GM12801 (cell line): ENCODE measurements around the gene TRIM3.

Experiments used
- TF ChIP-seq, protein P1 (sequence below): IDR thresholded peaks from one replicate; pipeline ENCODE4 v1.5.1; 2011; ENCODE audit warnings: control low read depth; ENCODE audit not compliant: insufficient read length; ENCODE audit errors: extremely low read depth

Gene TRIM3

DNA sequence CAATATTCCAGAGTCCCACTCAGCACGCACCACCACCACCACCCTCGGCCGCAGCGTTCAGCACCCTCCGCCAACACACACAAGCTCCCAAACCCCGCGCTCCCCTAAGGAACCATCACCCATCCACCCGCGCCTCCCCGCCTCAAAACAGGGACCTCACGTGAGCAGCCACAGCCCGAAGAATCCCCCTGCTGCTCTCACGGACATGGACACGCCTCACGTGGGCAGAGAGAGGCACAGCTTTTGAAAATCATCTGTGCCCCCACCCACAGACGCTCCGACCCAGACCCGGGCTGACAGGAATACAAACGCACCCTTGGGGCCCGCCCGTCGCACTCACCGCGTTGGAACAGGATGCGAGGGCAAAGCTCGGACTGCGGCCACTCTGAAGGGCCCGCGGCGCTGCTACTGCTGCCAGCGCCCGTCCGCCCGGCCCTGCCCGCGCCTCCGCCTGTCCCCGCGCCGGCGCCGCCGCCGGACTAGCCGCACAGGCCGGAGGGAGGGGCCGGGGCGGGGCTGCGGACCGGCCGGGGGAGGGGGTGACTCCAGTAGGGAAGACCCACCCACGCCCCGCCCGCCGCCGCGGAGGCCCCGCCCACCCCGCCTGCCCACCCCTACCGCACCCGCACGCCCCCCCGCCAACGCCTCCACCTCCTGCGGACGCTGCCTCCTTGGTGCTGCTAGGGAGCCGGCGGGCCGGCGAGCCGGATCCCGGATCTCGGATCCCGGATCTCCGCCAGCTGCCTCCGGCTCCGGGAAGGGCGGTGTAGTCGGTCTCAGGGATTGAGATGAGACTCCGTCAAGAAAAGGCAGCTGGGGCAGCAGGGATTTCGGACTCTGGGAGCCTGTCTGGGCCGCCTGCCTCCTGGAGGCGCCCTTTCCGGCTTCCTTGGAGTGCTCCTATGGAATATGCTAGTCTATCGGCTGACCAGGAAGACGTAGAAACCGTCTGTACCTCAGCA is at the start of gene TRIM3:
Gene TRIM3, minus strand, starts transcription at position 491 of the 962 bp plus-strand sequence. CDS start 8,246 bp downstream, outside the sequence.
- TF ChIP-seq, protein P1, sequence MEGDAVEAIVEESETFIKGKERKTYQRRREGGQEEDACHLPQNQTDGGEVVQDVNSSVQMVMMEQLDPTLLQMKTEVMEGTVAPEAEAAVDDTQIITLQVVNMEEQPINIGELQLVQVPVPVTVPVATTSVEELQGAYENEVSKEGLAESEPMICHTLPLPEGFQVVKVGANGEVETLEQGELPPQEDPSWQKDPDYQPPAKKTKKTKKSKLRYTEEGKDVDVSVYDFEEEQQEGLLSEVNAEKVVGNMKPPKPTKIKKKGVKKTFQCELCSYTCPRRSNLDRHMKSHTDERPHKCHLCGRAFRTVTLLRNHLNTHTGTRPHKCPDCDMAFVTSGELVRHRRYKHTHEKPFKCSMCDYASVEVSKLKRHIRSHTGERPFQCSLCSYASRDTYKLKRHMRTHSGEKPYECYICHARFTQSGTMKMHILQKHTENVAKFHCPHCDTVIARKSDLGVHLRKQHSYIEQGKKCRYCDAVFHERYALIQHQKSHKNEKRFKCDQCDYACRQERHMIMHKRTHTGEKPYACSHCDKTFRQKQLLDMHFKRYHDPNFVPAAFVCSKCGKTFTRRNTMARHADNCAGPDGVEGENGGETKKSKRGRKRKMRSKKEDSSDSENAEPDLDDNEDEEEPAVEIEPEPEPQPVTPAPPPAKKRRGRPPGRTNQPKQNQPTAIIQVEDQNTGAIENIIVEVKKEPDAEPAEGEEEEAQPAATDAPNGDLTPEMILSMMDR, result no peak

DNA sequence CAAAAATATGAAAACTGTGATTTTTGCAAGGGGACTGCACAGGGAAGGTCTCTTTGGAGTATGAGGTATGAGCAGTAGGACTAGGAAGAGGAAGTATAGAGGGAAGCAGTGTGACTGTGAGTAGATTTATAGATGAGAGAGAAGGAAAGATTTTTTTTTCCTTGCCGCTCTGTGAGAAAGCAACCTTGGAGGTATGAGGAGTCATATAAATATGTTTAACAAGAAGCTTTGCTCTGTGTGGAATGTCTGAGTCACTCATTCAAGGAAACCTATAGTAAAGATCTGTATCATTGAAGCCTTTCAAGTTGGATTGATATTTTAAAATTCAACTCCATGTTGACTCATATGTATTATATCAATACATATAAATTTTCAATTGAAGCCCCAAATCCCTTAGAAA is 49.5 kb upstream of the TRIM3 start:
- TF ChIP-seq, protein P1, result no peak

DNA sequence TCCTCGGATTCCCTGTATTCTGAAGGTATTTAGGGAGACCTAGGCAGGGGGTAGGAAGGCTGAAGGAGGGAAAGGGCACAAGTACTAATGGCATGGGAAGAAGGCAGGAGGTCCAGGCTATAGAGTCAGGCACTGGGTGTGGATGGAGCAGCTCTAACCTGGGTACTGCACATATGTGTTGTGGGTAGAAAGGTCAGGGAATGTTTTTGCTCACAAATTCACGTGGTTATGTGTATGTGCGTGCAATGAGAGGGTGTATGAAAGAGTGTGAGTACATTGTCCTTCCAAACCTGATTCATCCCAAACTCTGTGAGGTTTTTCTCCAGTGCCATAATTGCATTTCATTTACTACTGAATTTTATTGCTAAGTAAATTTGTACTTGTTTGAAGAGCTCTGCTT is 46.5 kb upstream of the TRIM3 start:
- TF ChIP-seq, protein P1, result no peak

DNA sequence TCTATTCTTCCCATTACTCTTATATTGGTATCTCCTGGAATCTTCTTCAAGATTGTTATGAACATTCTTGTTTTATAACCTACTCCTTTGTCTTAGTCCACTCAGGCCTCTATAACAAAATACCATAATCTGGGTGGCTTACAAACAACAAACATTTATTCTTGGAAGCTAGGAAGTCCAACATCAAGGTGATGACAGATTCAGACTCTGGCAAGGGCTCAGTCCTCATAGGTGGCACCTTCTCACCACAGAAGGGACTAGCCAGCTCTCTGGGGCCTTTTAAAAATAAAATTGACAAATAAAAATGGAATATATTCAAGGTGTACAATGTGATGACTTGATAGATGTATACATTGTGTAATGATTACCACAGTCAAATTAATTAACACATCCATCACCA is 43.1 kb upstream of the TRIM3 start:
- TF ChIP-seq, protein P1, result no peak

DNA sequence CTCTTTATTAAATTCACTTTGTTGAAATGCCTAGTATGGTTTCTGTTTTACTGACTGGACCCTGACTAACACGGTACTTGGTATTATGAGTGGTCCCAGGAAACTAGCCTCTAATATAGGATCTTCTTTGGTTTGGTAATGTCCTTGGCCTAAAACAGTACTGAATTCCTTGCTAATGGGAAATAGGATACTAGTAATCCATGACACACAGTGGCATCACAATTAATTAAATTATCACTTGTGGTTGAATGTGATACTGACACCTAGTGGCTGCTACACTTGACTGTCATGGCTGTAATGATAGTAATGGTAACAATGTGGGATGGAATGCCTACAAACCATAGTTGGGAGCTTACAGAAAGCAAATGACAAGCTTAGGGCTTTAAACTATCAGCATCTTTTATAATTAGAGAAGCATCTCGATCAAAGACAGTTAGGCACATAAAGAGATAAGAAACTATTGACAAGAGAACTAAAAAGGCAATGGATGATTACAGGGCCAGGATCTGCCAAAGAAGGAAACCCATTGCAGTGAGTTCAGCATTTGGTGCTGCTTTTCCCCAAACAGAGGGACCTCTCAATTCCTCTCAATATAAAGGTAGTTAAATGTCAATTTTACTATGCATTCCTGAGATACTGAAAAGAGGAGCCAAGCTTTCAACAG is 32.0 kb upstream of the TRIM3 start:
- TF ChIP-seq, protein P1, result no peak

DNA sequence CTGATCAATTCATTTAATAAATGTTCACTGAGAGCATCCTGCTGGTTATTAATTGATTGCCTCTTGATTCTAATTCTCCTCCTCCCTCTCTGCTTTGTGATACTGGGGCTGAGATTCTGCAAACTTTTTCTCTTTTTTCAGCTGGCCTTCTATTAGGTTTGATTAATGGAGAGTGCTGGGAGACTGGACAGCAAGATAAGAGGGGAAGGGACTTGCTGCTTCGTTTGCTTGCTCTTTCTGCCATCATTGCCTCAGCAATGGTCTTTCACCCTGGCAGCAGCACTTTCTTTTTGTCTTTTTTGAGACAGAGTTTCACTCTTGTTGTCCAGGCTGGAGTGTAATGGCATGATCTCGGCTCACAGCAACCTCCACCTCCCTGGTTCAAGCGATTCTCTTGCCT is 30.4 kb upstream of the TRIM3 start:
- TF ChIP-seq, protein P1, result no peak

DNA sequence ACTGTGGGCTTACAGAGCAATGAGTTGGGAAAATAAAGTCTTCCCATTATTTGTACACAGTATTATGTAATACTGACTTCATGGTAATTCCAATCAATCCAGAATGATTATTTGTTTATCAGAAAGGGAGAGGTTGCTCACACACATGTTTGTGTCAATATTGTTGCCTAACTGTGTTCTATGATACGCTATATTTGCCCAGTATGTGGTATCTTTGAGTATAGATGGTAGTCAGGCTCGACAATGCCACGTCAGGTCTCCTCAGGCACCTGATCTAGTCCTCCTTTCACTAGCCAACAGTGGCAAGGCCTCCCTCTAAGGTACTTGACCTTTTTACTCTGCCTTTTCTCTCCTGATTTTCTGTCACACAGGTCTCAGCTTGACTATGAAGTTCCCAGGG is 28.6 kb upstream of the TRIM3 start:
- TF ChIP-seq, protein P1, result no peak
